Left colon (tissue), 2 donors: ENCODE measurements around the gene UBE2M. TPM values are rescaled to one million over a fixed set of nuclear protein-coding genes. Genes with fewer than 3 reads are reported as not detected.
"Not testable (repeated sequence)": the region's sequence is repeated elsewhere in the genome, so short reads cannot be mapped to it uniquely, and the experiment has no call there.

Experiments
- ATAC-seq: fragments of 200-7000 bp; cut with Tn5 transposase; one replicate; pipeline ENCODE4 v1.9.1; 2020; ENCODE audit warnings: mild to moderate bottlenecking, moderate library complexity
- DNase-seq, 2 donors: peaks; one replicate each; pipeline ENCODE4 v3.0.0-alpha.2; 2020
- intact Hi-C, 2 donors: fragments of 100-400 bp; cut with DNase I in 1 of 2; cut with micrococcal nuclease in 1 of 2; formaldehyde crosslinking; loops; one replicate each; pipeline versions ENCODE4 v1.11.2 to v1.14.0; 2022; cut with DNase I, micrococcal nuclease
- total RNA-seq, 2 donors: library from RNA; stranded (reverse); fragmentation: NEBNext Ultra II Directional; extraction: Animal tissue kit (Norgen Biotek cat#: 25700); gene quantifications; one replicate each; pipeline ENCODE4 v1.2.1, GENCODE V29; 2021
- donor health status: DM: no; HTN: no; CAD: no.
- donor health status: DM: yes; HTN: yes; CAD: no.

UBE2M gene
- total RNA-seq, 2 donors from 2014 or later, result 55.8 to 70.4 TPM

DNA sequence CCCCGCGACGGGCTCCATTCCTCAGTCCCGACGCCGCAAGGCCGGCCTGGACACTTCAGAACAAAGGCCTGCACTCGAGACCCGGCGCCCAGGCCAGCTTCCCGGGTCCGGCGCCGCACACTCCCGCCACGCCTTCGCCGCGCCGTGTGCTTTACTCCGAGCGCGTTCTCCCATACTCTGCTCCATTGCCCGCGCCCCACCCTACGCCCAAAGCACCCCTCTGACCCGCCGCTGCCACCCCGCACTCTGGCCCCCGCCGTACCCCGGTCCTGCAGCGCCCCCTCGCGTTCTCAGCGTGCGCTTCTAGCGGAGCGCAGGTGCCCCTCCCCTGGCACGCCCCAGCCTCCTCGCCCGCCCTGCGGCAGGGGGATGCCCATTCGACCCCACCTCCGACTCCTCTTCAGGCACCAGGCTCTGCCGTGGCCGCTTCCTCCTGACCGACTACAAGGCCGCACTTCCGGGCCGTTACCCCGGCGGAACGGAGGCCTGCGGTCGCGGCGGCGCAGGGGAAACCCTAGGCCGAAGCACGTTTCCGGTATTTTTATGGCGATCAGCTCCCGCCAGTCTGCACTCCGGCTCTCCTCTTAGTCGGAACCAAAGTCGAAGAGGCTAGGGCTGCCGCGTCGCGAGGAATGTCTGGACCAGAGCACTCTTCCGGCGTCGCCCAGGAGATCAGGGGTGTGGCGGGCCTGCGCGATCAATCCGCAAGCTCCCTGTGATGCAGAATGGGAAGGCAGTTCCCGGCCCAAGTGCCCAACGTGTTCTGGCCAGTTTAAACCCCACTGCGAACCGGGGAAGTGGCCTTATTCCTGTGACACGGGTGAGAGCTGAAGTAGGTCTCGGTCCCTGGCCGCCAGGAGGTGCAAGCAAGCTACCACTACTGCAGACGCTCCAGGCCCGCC is 38.8 kb downstream of the UBE2M start, which contains the start of gene ZBTB45:
Gene ZBTB45, minus strand, starts transcription at position 456 of the 902 bp plus-strand sequence. CDS start 2,137 bp downstream, outside the sequence.
- DNase-seq, result peak; percentile 93 to 96
- peak; percentile 82 for ATAC-seq
- intact Hi-C loops, result no loop called here

- intact Hi-C loops, result no loop called here
- DNase-seq (peak; percentile 70 to 72), ATAC-seq (peak; percentile 55)
Observed at GRCh38 chr19:58519087-58519354, 39.4 kb downstream of the UBE2M start.

GRCh38 chr19:58518256-58519086 is 39.9 kb downstream of the UBE2M start:
- intact Hi-C loops, result no loop called here
- peak; percentile 25 to 52 for DNase-seq

DNA sequence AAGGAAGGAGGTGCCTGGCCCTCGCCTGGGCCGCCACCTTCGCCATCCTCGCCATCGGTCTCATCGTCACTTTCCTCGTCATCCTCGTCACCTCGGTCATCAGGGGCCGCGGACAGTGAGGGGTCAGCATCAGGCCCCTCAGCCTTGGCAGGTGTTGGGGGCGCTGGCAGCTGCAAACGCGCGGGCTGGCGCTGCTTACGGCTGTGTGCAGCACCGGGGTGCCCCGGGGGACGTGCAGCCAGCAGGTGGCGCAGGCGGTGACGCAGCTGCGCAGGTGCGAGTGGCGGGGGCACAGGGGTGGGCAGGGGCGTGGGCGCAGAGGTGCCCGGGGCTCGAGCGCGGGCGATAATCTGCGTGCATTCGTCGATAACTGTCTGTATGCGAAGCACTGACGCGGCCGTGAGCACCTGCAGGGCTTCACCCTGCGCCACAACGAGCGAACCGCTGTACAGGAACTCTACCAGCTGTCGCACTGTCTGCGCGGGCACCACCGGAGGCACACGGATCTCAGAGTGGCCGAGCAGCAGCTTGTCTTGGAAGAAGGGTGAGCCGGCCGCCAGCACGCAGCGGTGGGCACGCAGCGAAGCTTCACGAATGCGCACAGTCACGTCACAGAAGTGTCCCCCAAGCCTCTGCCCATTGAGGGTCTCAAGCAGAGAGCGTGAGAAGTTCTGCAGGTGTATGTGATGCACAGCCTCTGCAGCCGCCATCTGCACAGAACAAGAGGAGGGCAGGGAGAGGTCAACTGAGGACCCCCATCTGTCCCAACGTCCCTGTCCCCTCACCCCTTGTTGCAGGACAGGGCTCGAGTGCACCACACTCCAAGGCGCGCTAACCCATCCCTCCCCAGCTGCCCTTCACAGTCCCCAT is 41.2 kb downstream of the UBE2M start:
- ATAC-seq (no peak), DNase-seq (no peak)
- intact Hi-C loops, result no loop called here

More at GRCh38 chr19:58518256-58519086, 39.9 kb downstream of the UBE2M start:
- no peak for ATAC-seq

GRCh38 chr19:58516246-58516836 is 42.1 kb downstream of the UBE2M start:
- ATAC-seq (no peak), DNase-seq (no peak)
- intact Hi-C loops, result no loop called here

DNA sequence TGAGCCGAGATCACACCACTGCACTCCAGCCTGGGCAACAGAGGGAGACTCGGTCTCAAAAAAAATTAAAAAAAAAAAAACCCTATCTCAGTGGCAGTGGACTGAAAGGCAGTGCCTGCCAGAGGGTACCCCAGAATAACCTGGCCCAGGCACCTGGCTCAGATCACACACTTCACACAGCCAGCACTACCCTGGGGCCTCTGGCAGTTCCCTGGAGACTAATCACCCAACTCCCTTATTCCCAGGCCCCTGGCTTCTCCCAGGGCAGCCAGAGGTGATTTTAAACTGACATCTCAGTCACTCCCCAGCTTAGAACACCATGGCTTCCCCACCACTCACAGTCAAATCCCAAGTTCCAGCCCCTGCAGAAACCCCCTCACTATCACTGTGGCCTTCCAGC is 43.2 kb downstream of the UBE2M start:
- ATAC-seq (no peak), DNase-seq (no peak)
- intact Hi-C loops, result no loop called here

DNA sequence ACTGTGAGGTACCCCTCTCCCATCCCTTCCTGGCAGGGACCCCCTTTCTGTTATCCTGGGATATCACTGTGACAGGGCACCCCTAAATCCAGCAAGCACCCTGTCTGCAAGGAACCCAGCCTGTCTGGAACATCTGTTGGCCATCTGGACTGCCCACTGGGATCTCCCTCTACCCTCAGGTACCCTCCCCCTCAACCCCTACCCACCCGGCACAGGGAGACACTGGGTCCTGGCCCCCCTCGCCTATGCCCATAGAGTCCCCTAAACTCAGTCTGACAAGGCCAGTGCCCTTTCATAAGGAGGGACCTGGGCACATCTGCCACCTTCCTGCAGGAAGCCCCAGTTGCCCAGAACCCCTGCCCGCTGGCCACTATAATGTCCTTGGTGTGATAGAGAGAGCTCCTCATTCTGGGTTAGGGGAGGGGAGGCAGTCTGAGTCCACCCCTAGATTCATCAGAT is 43.8 kb downstream of the UBE2M start:
- ATAC-seq (no peak), DNase-seq (no peak)
- intact Hi-C loops, result no loop called here

GRCh38 chr19:58513694-58514563 is 44.5 kb downstream of the UBE2M start:
- peak; percentile 91 to 94 for DNase-seq
- ATAC-seq, result peak; percentile 81
- intact Hi-C loops, result no loop called here

DNA sequence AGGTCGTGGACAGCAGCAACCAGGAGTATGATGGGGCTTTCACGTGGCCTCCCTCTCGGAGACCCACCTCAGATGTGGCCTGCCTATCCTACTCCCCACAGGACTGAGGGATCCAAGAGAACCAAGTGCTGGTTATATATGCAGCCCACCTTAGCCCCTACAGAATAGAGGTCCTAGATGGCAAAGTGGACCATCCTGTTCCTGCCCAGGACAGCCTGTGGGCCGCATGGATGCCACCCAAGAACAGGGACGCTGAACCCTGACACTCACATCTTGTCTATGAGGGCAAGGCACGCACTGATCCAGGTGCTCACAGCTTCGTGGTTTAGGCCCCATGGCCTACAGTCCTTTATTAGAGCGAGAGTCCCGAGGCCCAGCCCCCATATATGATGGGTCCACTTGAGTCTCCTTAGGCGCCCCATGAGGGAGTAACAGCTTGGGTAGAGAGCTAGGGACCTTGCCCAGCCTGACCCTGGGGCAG is 45.2 kb downstream of the UBE2M start:
- intact Hi-C loops, result no loop called here
- DNase-seq (no peak), ATAC-seq (no peak)

GRCh38 chr19:58511353-58512208 is 46.8 kb downstream of the UBE2M start, which contains the start of gene SLC27A5:
Gene SLC27A5, minus strand, starts transcription at chr19:58511992. Its CDS starts 37 bp downstream, at chr19:58511955.
- ATAC-seq (peak; percentile 62), DNase-seq (peak; percentile 44 to 54)
- intact Hi-C loops, result no loop called here

DNA sequence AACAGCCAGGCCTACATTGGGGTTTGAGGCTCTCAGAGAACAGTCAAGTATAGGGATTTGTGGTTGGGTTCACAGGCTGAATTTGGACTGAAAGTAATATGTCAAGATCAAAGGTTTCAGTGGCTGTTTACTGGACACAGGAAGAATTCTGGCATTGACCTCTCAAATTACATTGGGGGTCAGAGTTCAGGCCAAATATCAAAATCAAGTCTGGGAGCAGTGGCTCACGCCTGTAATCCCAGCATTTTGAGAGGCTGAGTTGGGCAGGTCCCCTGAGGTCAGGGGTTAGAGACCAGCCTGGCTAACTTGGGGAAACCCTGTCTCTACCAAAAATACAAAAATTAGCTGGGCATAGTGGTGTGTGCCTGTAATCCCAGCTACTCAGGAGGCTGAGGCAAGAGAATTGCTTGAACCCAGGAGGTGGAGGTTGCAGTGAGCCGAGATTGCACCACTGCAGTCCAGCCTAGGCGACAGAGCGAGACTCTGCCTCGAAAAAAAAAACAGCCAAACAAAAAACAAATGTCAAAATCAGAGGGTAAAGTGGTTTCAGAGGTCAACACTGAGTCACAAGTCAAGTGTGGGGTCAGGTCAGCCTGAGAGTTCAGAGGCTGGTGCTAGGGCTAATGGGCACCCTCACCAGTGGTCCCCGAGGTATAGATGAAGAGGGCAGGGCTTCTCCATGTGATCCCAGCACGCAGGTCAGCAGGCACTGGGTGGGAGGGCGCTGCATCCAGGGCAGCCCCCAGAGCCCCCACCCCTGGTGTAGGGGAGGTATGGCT is 48.1 kb downstream of the UBE2M start:
- intact Hi-C loops, result no loop called here
- no peak for ATAC-seq
- no peak for DNase-seq

- no peak for DNase-seq
- intact Hi-C loops, result no loop called here
- ATAC-seq, result no peak
Observed at GRCh38 chr19:58509731-58510083, 48.7 kb downstream of the UBE2M start.

GRCh38 chr19:58507602-58508223 is 50.7 kb downstream of the UBE2M start:
- DNase-seq, ATAC-seq, intact Hi-C loops: not testable (repeated sequence)
